ENCODE data around the gene TXK.

The TXK gene

GRCh38 chr4:48033825-48034413, 100.1 kb downstream of the TXK start:
- Histone ChIP-seq H3K9ac (no peak overlapping the region), H2AFZ (no peak overlapping the region), H3K4me1 (no peaks in the 10 kb centered on the region), H3K4me3 (ENCODE audit: low read depth, low read length) (no peak overlapping the region), H3K36me3 (ENCODE audit: control insufficient read depth, insufficient read depth, low read length) (no peaks in the 10 kb centered on the region), H3K9me3 (ENCODE audit: control insufficient read depth, low read length) (no peaks in the 10 kb centered on the region), H3K27me3 (ENCODE audit: control insufficient read depth, insufficient read depth, low read length) (no peaks in the 10 kb centered on the region), H3K27ac (no peak overlapping the region), H3K4me2 (ENCODE audit: low read length) (no peak overlapping the region), H3K79me2 (no peaks in the 10 kb centered on the region)
- TF ChIP-seq, protein P1, sequence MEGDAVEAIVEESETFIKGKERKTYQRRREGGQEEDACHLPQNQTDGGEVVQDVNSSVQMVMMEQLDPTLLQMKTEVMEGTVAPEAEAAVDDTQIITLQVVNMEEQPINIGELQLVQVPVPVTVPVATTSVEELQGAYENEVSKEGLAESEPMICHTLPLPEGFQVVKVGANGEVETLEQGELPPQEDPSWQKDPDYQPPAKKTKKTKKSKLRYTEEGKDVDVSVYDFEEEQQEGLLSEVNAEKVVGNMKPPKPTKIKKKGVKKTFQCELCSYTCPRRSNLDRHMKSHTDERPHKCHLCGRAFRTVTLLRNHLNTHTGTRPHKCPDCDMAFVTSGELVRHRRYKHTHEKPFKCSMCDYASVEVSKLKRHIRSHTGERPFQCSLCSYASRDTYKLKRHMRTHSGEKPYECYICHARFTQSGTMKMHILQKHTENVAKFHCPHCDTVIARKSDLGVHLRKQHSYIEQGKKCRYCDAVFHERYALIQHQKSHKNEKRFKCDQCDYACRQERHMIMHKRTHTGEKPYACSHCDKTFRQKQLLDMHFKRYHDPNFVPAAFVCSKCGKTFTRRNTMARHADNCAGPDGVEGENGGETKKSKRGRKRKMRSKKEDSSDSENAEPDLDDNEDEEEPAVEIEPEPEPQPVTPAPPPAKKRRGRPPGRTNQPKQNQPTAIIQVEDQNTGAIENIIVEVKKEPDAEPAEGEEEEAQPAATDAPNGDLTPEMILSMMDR (IDR thresholded peaks at IDR 0.05): peak; percentile 46

DNA sequence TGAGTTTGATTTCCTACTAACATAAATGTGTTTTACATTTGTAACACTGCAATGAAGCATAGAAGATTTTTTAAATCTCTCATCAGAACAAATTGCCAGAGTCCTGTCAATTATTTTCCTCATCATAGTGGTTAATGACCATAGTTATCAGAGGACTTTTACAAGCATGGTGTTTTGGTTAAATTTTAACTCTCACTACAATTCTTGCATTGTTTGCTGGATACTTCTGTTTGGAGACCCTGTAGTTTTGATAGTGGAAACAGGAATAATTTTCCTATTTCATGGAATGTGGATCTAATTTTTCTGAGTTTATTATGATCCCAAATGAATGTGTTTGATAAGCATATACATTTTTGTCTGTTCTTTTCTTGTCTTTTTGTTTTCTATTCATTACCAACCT, 100.6 kb downstream of the TXK start:
- no peaks in the 10 kb centered on the region for H3K9me3 ChIP-seq (ENCODE audit: control insufficient read depth, low read length)
- no peaks in the 10 kb centered on the region for H3K4me1 ChIP-seq
- H3K9ac ChIP-seq: no peak overlapping the region
- H3K36me3 ChIP-seq (ENCODE audit: control insufficient read depth, insufficient read depth, low read length): no peaks in the 10 kb centered on the region
- H3K27ac ChIP-seq: no peak overlapping the region
- TF ChIP-seq, protein P1 (IDR thresholded peaks at IDR 0.05): no peak
- no peak overlapping the region for H2AFZ ChIP-seq
- no peak overlapping the region for H3K4me2 ChIP-seq (ENCODE audit: low read length)
- no peaks in the 10 kb centered on the region for H3K79me2 ChIP-seq
- no peaks in the 10 kb centered on the region for H3K27me3 ChIP-seq (ENCODE audit: control insufficient read depth, insufficient read depth, low read length)
- no peak overlapping the region for H3K4me3 ChIP-seq (ENCODE audit: low read depth, low read length)

- H3K9me3 ChIP-seq (ENCODE audit: control insufficient read depth, low read length): no peaks in the 10 kb centered on the region
- TF ChIP-seq, protein P1 (IDR thresholded peaks at IDR 0.05): no peak
- H3K27me3 ChIP-seq (ENCODE audit: control insufficient read depth, insufficient read depth, low read length): no peaks in the 10 kb centered on the region
- no peak overlapping the region for H3K27ac ChIP-seq
- H3K4me3 ChIP-seq (ENCODE audit: low read depth, low read length): no peak overlapping the region
- H3K4me1 ChIP-seq: no peaks in the 10 kb centered on the region
- H3K9ac ChIP-seq: no peak overlapping the region
- H3K79me2 ChIP-seq: no peaks in the 10 kb centered on the region
- no peak overlapping the region for H2AFZ ChIP-seq
- H3K4me2 ChIP-seq (ENCODE audit: low read length): peak overlapping the region; percentile 11
- H3K36me3 ChIP-seq (ENCODE audit: control insufficient read depth, insufficient read depth, low read length): no peaks in the 10 kb centered on the region
Measured at GRCh38 chr4:48032721-48033120, 101.3 kb downstream of the TXK start.

DNA sequence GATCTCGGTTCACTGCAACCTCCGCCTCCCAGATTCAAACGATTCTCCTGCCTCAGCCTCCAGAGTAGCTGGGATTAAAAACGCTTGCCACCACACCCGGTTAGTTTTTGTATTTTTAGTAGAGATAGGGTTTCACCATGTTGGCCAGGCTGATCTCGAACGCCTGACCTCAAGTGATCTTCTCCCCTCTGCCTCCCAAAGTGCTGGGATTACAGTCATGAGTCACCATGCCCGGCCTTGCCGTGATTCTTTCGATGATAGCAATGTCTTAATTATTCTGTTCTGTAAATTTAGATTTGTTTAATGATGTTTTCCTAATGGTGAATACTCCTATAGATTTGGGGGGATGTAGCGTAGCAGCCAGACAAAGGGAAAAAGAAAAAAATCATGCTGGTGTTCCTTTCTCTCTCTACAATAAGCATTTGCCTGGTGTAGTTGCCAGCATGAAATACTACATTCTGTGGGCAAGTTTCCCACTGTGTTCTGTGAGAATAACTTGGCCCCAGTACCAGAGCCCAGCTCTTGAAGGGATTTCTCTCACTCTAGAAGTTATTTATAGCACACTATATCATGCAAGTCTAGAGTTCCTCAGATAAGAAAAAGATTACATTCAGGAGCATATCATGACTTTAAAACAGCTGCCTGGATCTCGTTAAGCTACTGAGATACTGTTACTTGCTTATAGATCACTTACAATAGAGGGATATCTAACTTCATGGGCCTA, 102.1 kb downstream of the TXK start:
- peak overlapping the region; percentile 17 for H2AFZ ChIP-seq
- H3K27me3 ChIP-seq (ENCODE audit: control insufficient read depth, insufficient read depth, low read length): no peaks in the 10 kb centered on the region
- H3K4me3 ChIP-seq (ENCODE audit: low read depth, low read length): no peak overlapping the region
- no peaks in the 10 kb centered on the region for H3K79me2 ChIP-seq
- H3K9me3 ChIP-seq (ENCODE audit: control insufficient read depth, low read length): no peaks in the 10 kb centered on the region
- no peak overlapping the region for H3K4me2 ChIP-seq (ENCODE audit: low read length)
- no peaks in the 10 kb centered on the region for H3K4me1 ChIP-seq
- no peaks in the 10 kb centered on the region for H3K36me3 ChIP-seq (ENCODE audit: control insufficient read depth, insufficient read depth, low read length)
- no peak overlapping the region for H3K27ac ChIP-seq
- TF ChIP-seq, protein P1 (IDR thresholded peaks at IDR 0.05): no peak
- no peak overlapping the region for H3K9ac ChIP-seq

- Histone ChIP-seq H3K36me3 (ENCODE audit: control insufficient read depth, insufficient read depth, low read length) (no peaks in the 10 kb centered on the region), H3K4me1 (no peaks in the 10 kb centered on the region), H3K9ac (no peak overlapping the region), H2AFZ (no peak overlapping the region), H3K27ac (no peak overlapping the region), H3K4me2 (ENCODE audit: low read length) (no peak overlapping the region), H3K79me2 (no peaks in the 10 kb centered on the region), H3K9me3 (ENCODE audit: control insufficient read depth, low read length) (no peaks in the 10 kb centered on the region), H3K27me3 (ENCODE audit: control insufficient read depth, insufficient read depth, low read length) (no peaks in the 10 kb centered on the region), H3K4me3 (ENCODE audit: low read depth, low read length) (no peak overlapping the region)
- TF ChIP-seq, protein P1 (IDR thresholded peaks at IDR 0.05): no peak
Measured at GRCh38 chr4:48030470-48030869, 103.6 kb downstream of the TXK start.

Data from parathyroid adenoma (tissue), 2 donors.